IMR-90 (cell line): ENCODE data around the gene WDCP. TPM values are rescaled to one million over a fixed set of nuclear protein-coding genes. Genes with fewer than 3 reads are reported as not detected.
A peak's percentile ranks its signal among the peaks of the same experiment; 100 is the strongest.

Experiments used
- ATAC-seq: fragments of 200-7000 bp; cut with Tn5 transposase; 2 replicates; pipeline ENCODE4 v1.9.1; 2020; ENCODE audit warnings: low read depth, mild to moderate bottlenecking, moderate library complexity
- BruUV-seq: library from RNA; stranded (reverse); fragments of 400-500 nt; replicated peaks from 2 replicates; lab custom pipeline; 2021; lab: Mats Ljungman, UMichigan
- CTCF ChIA-PET: fragments of 300-600 bp; formaldehyde crosslinking; extraction: SDS; loops from one replicate; lab custom pipeline; 2021; ENCODE audit warnings: antibody characterized with exemption; lab: Yijun Ruan, JAX
- POLR2A ChIA-PET: fragments of 300-600 bp; sonication (Branson Sonifier 250); formaldehyde crosslinking; loops from one replicate; lab custom pipeline; 2022; ENCODE audit warnings: antibody characterized with exemption; ENCODE audit not compliant: unreplicated experiment; lab: Charles Lee
- DNase-seq: peaks from one replicate; pipeline ENCODE4 v3.0.0; 2013
- H2AFZ ChIP-seq: replicated peaks from 2 replicates; pipeline ENCODE3; 2013; ENCODE audit warnings: low read length, mild to moderate bottlenecking; ENCODE audit not compliant: poor library complexity
- H2AK5ac ChIP-seq: 2 replicates; pipeline ENCODE4 v1.6.1; 2013; ENCODE audit warnings: low read depth, low read length, inconsistent platforms
- H2AK9ac ChIP-seq: replicated peaks from 2 replicates; pipeline ENCODE3; 2013; ENCODE audit warnings: mild to moderate bottlenecking, low read depth, low read length, moderate library complexity; ENCODE audit not compliant: poor library complexity
- H2BK120ac ChIP-seq: 2 replicates; pipeline ENCODE4 v1.6.1; 2013; ENCODE audit warnings: low read depth, low read length, inconsistent platforms
- H2BK15ac ChIP-seq: 3 replicates; pipeline ENCODE4 v1.6.1; 2013; ENCODE audit warnings: low read depth, low read length, inconsistent platforms
- H2BK20ac ChIP-seq: 2 replicates; pipeline ENCODE4 v1.6.1; 2013; ENCODE audit warnings: low read depth, mild to moderate bottlenecking, inconsistent platforms, low read length, moderate library complexity
- H2BK5ac ChIP-seq: 2 replicates; pipeline ENCODE4 v1.6.1; 2013; ENCODE audit warnings: mild to moderate bottlenecking, low read depth, low read length, inconsistent platforms; ENCODE audit not compliant: poor library complexity, severe bottlenecking
- H3K14ac ChIP-seq: replicated peaks from 2 replicates; pipeline ENCODE4 v1.6.1; 2013; ENCODE audit warnings: low read depth, low read length, inconsistent platforms
- H3K18ac ChIP-seq: 2 replicates; pipeline ENCODE4 v1.6.1; 2013; ENCODE audit warnings: low read depth, low read length, control low read depth
- H3K23ac ChIP-seq: 2 replicates; pipeline ENCODE4 v1.6.1; 2013; ENCODE audit warnings: low read depth, low read length, inconsistent platforms
- H3K27ac ChIP-seq: 2 replicates; pipeline ENCODE4 v1.5.1; 2013; ENCODE audit warnings: mild to moderate bottlenecking, control low read depth, low read length; ENCODE audit not compliant: insufficient read depth
- H3K27me3 ChIP-seq: 2 replicates; pipeline ENCODE4 v1.6.1; 2013; ENCODE audit warnings: low read length; ENCODE audit not compliant: control insufficient read depth, insufficient read depth
- H3K36me3 ChIP-seq: 2 replicates; pipeline ENCODE4 v1.6.1; 2013; ENCODE audit warnings: low read length, mixed read lengths; ENCODE audit not compliant: control insufficient read depth, insufficient read depth
- H3K4ac ChIP-seq: 2 replicates; pipeline ENCODE4 v1.6.1; 2013; ENCODE audit warnings: low read depth, low read length, inconsistent platforms
- H3K4me1 ChIP-seq: 2 replicates; pipeline ENCODE4 v1.6.1; 2013; ENCODE audit warnings: low read length, mixed read lengths; ENCODE audit not compliant: control insufficient read depth, insufficient read depth
- H3K4me2 ChIP-seq: 2 replicates; pipeline ENCODE4 v1.6.1; 2013; ENCODE audit warnings: low read depth, mild to moderate bottlenecking, control low read depth, low read length, moderate library complexity
- H3K4me3 ChIP-seq: 2 replicates; pipeline ENCODE4 v1.5.1; 2013; ENCODE audit warnings: low read depth, mild to moderate bottlenecking, control low read depth, low read length, moderate library complexity; ENCODE audit not compliant: insufficient read depth
- H3K56ac ChIP-seq: 2 replicates; pipeline ENCODE4 v1.6.1; 2013; ENCODE audit warnings: low read length, inconsistent platforms; ENCODE audit not compliant: insufficient read depth; ENCODE audit errors: extremely low read depth
- H3K79me1 ChIP-seq, 2 experiments: 2 replicates each; pipeline ENCODE4 v1.6.1; 2013; ENCODE audit warnings: low read length in 2 of 2, inconsistent platforms in 1 of 2, low read depth in 1 of 2
- H3K9ac ChIP-seq: 2 replicates; pipeline ENCODE4 v1.6.1; 2013; ENCODE audit warnings: low read depth, low read length, control low read depth
- H3K9me1 ChIP-seq: 2 replicates; pipeline ENCODE4 v1.6.1; 2013; ENCODE audit warnings: low read length, inconsistent platforms; ENCODE audit not compliant: insufficient read depth
- H3K9me3 ChIP-seq: 2 replicates; pipeline ENCODE4 v1.6.1; 2013; ENCODE audit warnings: low read length; ENCODE audit not compliant: control insufficient read depth, insufficient read depth
- H4K20me1 ChIP-seq: 2 replicates; pipeline ENCODE4 v1.6.1; 2013; ENCODE audit warnings: low read length, inconsistent platforms; ENCODE audit not compliant: insufficient read depth
- H4K5ac ChIP-seq: 2 replicates; pipeline ENCODE4 v1.6.1; 2013; ENCODE audit warnings: mild to moderate bottlenecking, low read depth, low read length, control low read depth
- H4K8ac ChIP-seq, 2 experiments: 2 replicates each; pipeline ENCODE4 v1.6.1; 2013; ENCODE audit warnings: low read depth in 2 of 2, low read length in 2 of 2, control low read depth in 1 of 2, inconsistent platforms in 1 of 2
- H4K91ac ChIP-seq: 2 replicates; pipeline ENCODE4 v1.6.1; 2013; ENCODE audit warnings: low read depth, low read length, inconsistent platforms; ENCODE audit not compliant: insufficient read depth
- BHLHE40 ChIP-seq: fragments of 150-350 bp; IDR thresholded peaks from 2 replicates; pipeline ENCODE4 v1.6.1; 2016; ENCODE audit warnings: mild to moderate bottlenecking, low read depth, low read length
- ELK1 ChIP-seq: fragments of 150-350 bp; IDR thresholded peaks from 2 replicates; pipeline ENCODE4 v1.6.1; 2016; ENCODE audit warnings: low read depth, mild to moderate bottlenecking, low read length, moderate library complexity, borderline replicate concordance
- MAZ ChIP-seq: IDR thresholded peaks from 2 replicates; pipeline ENCODE4 v1.6.1; 2012; ENCODE audit warnings: low read depth, mild to moderate bottlenecking, low read length, improper control_type of control experiment, moderate library complexity, borderline replicate concordance
- NFE2L2 ChIP-seq: fragments of 150-350 bp; IDR thresholded peaks from 2 replicates; pipeline ENCODE4 v1.6.1; 2016; ENCODE audit warnings: low read depth, mild to moderate bottlenecking, low read length
- RCOR1 ChIP-seq: IDR thresholded peaks from 2 replicates; pipeline ENCODE4 v1.6.1; 2012; ENCODE audit warnings: mild to moderate bottlenecking, low read length, improper control_type of control experiment; ENCODE audit not compliant: insufficient replicate concordance
- RFX5 ChIP-seq: IDR thresholded peaks from 2 replicates; pipeline ENCODE4 v1.8.0; 2012; ENCODE audit warnings: low read depth, mild to moderate bottlenecking, low read length, moderate library complexity
- USF2 ChIP-seq: fragments of 150-350 bp; IDR thresholded peaks from 2 replicates; pipeline ENCODE4 v1.6.1; 2017; ENCODE audit warnings: mild to moderate bottlenecking, antibody characterized with exemption, low read length, low read depth
- WGBS, 2 experiments: methylation state at CpG; one replicate each; pipeline versions ENCODE4 v1.1.5 to v1.1.7; 2013; ENCODE audit warnings: missing lambda C conversion rate in 2 of 2; ENCODE audit not compliant: insufficient read length in 1 of 2; ENCODE audit errors: extremely low coverage in 2 of 2; 5-methylcytosine and 5-hydroxymethylcytosine counted together
- dilution Hi-C: fragments of 300-500 bp; cut with HindIII; formaldehyde crosslinking; loops from one replicate; pipeline ENCODE4 v1.14.3; 2018; ENCODE audit warnings: low sequenced_read_pairs; ENCODE audit not compliant: unreplicated experiment
- in situ Hi-C: fragments of 300-500 bp; cut with MboI; formaldehyde crosslinking; loops from 3 replicates; pipeline ENCODE4 v1.14.3; 2019; ENCODE audit warnings: low sequenced_read_pairs, inconsistent platforms, mixed read lengths
- intact Hi-C: fragments of 100-400 bp; cut with micrococcal nuclease; formaldehyde crosslinking; loops from 2 replicates; pipeline ENCODE4 v1.10.0; 2022
- polyA plus RNA-seq, 3 experiments: library from polyadenylated mRNA; depleted of rRNA; stranded (reverse); fragments of >200 nt; gene quantifications; 2 replicates each; pipeline ENCODE4 v1.2.3, GENCODE V29; 2012; ENCODE audit warnings: low replicate concordance in 1 of 3
- total RNA-seq: library from RNA; depleted of rRNA; stranded (reverse); fragments of >200 nt; gene quantifications from 2 replicates; pipeline ENCODE4 v1.2.3, GENCODE V29; 2012

WDCP gene
- total and polyA plus RNA-seq, 2 of the 4 experiments (the other 2 are of a cell fraction): 6.8 to 18.6 TPM

GRCh38 chr2:24016853-24017703 lies 30.1 kb downstream of the WDCP start:
- Histone ChIP-seq H3K27me3 (no peaks in the 10 kb centered on the region), H3K4me1 (peaks cover 10% of the 10 kb centered on the region), H2BK120ac (peak overlapping the region; percentile 91), H2AK9ac (peak overlapping the region; percentile 94), H3K4ac (peak overlapping the region; percentile 95), H3K27ac (no peak overlapping the region), H4K20me1 (no peaks in the 10 kb centered on the region), H3K4me2 (no peak overlapping the region), H3K4me3 (no peak overlapping the region), H3K9ac (no peak overlapping the region), H4K8ac (peak overlapping the region; percentile 74 to 82; a peak in 3 of 4 replicates), H4K91ac (peak overlapping the region; percentile 97), H2BK5ac (peak overlapping the region; percentile 74), H2BK15ac (peak overlapping the region; percentile 36; the same call in 1 of the 3 replicates), H2AFZ (peak overlapping the region; percentile 84), H2AK5ac (peak overlapping the region; percentile 98; the same call in 1 of the 2 replicates), H3K9me3 (no peaks in the 10 kb centered on the region), H3K56ac (no peak overlapping the region), H2BK20ac (0 out of 2 replicates have a peak overlapping the region, but pooled peaks have one; percentile 92), H3K36me3 (no peaks in the 10 kb centered on the region), H3K14ac (peak overlapping the region; percentile 45; the same call in 1 of the 2 replicates), H3K23ac (no peak overlapping the region), H3K9me1 (peaks cover 19% of the 10 kb centered on the region; the same call in 1 of the 2 replicates), H3K79me1 (peaks cover 0 to 3% of the 10 kb centered on the region in 2 experiments; a peak in 1 of 4 replicates), H4K5ac (no peak overlapping the region), H3K18ac (no peak overlapping the region)
- 93% methylated on average over 13 of the region's 35 CpGs; no CpG with 5 or more reads in 1 of the 2 experiments for WGBS, 2 experiments
- BruUV-seq: no TSS peak
- dilution Hi-C loops: no loop called here
- ATAC-seq (no peak), DNase-seq (no peak)
- ChIA-PET POLR2A (no interaction called here), CTCF (interaction anchor here (0.7 kb wide), 1 partner anchor 802 kb away, joined by 4 read pairs; no protein-coding TSS in a partner anchor)
- in situ Hi-C loops: no loop called here
- intact Hi-C loops: no loop called here
- TF ChIP-seq BHLHE40: no peak
- TF ChIP-seq USF2: no peak
- no peak for TF ChIP-seq MAZ
- TF ChIP-seq RFX5: no peak
- no peak for TF ChIP-seq ELK1
- TF ChIP-seq RCOR1: no peak
- TF ChIP-seq NFE2L2: no peak
